K562 (cell line): ENCODE results near the gene TFF3. TPM values are rescaled to one million over a fixed set of nuclear protein-coding genes. Genes with fewer than 3 reads are reported as not detected.

ENCODE experiments used
- ATAC-seq: fragments of 200-7000 bp; cut with Tn5 transposase; 3 replicates; pipeline ENCODE4 v1.9.1; 2020; ENCODE audit warnings: moderate library complexity
- BruUV-seq: library from RNA; stranded (reverse); fragments of 400-500 nt; replicated peaks from 2 replicates; lab custom pipeline; 2021; lab: Mats Ljungman, UMichigan
- CTCF ChIA-PET: fragments of 300-600 bp; formaldehyde crosslinking; extraction: SDS; loops from one replicate; lab custom pipeline; 2021; ENCODE audit warnings: low intra/inter-chr PET ratio; lab: Yijun Ruan, JAX
- POLR2A ChIA-PET: fragments of 300-600, 350-650 bp; sonication (Branson Sonifier 250); formaldehyde crosslinking; extraction: SDS; loops from one replicate; lab custom pipeline; 2021; ENCODE audit warnings: antibody characterized with exemption, inconsistent platforms; lab: Yijun Ruan, JAX
- DNase-seq, 4 experiments: peaks; one replicate each; pipeline versions ENCODE4 v3.0.0 to v3.0.0-alpha.2; 2011 to 2018; ENCODE audit warnings: low spot score in 3 of 4, mixed read lengths in 3 of 4; ENCODE audit errors: extremely low read depth in 1 of 4
- FAIRE-seq: peaks from 2 replicates; lab custom pipeline; 2011; peaks lifted over from hg19 to GRCh38; lab: Jason Lieb, UNC
- H2AFZ ChIP-seq: 2 replicates; pipeline ENCODE4 v1.6.0; 2011; ENCODE audit warnings: low read depth, low read length, control low read depth, inconsistent platforms
- H3K27ac ChIP-seq: fragments of 200-600 bp; 3 replicates; pipeline ENCODE4 v1.8.0; 2011; ENCODE audit warnings: low read depth, mild to moderate bottlenecking, control low read depth, inconsistent platforms, low read length, moderate library complexity, mixed read lengths; ENCODE audit errors: extremely low read depth
- H3K27me3 ChIP-seq, 2 experiments: fragments of 300-600 bp in 1 of 2; 2 replicates in 1 of 2; 3 replicates in 1 of 2; pipeline versions ENCODE4 v1.6.0 to v1.8.0; 2011; ENCODE audit warnings: inconsistent platforms in 2 of 2, low read length in 2 of 2, mild to moderate bottlenecking in 1 of 2, mixed read lengths in 1 of 2, moderate library complexity in 1 of 2; ENCODE audit not compliant: control insufficient read depth in 2 of 2, insufficient read depth in 2 of 2
- H3K36me3 ChIP-seq: fragments of 300-600 bp; 3 replicates; pipeline ENCODE4 v1.8.0; 2011; ENCODE audit warnings: mild to moderate bottlenecking, low read length, inconsistent platforms; ENCODE audit not compliant: control insufficient read depth, insufficient read depth
- H3K4me1 ChIP-seq, 2 experiments: fragments of 200-600 bp in 1 of 2; replicated peaks in 1 of 2; 2 replicates in 1 of 2; 3 replicates in 1 of 2; pipeline versions ENCODE4 v1.5.1 to v1.8.0; 2011; ENCODE audit warnings: inconsistent platforms in 2 of 2, low read length in 2 of 2, mild to moderate bottlenecking in 1 of 2, mixed read lengths in 1 of 2, moderate library complexity in 1 of 2; ENCODE audit not compliant: control insufficient read depth in 2 of 2, insufficient read depth in 2 of 2
- H3K4me2 ChIP-seq: 2 replicates; pipeline ENCODE4 v1.6.1; 2011; ENCODE audit warnings: low read length, control low read depth, inconsistent platforms, mixed read lengths; ENCODE audit not compliant: insufficient read depth
- H3K4me3 ChIP-seq: fragments of 200-600 bp; sonication (generic), shearing (Covaris generic); 2 replicates; pipeline ENCODE4 v1.5.1; 2016; ENCODE audit warnings: control low read depth, inconsistent platforms
- H3K79me2 ChIP-seq: fragments of 200-600 bp; 3 replicates; pipeline ENCODE4 v1.8.0; 2011; ENCODE audit warnings: low read length, inconsistent platforms; ENCODE audit not compliant: control insufficient read depth, insufficient read depth
- H3K9ac ChIP-seq, 2 experiments: 2 replicates each; pipeline versions ENCODE4 v1.6.0 to v1.6.1; 2011; ENCODE audit warnings: low read depth in 2 of 2, low read length in 2 of 2, control low read depth in 1 of 2, inconsistent platforms in 1 of 2, mild to moderate bottlenecking in 1 of 2, mixed read lengths in 1 of 2; ENCODE audit not compliant: insufficient read depth in 1 of 2
- H3K9me1 ChIP-seq: one replicate; pipeline ENCODE4 v1.6.0; 2011; ENCODE audit warnings: inconsistent platforms, mild to moderate bottlenecking, low read length, moderate library complexity; ENCODE audit not compliant: control insufficient read depth, insufficient read depth
- H3K9me3 ChIP-seq: replicated peaks from 2 replicates; pipeline ENCODE4 v1.5.1; 2011; ENCODE audit warnings: low read depth, low read length, inconsistent platforms; ENCODE audit not compliant: control insufficient read depth, insufficient read depth
- H4K20me1 ChIP-seq: replicated peaks from 2 replicates; pipeline ENCODE4 v1.6.1; 2011; ENCODE audit warnings: low read length, inconsistent platforms, mixed read lengths; ENCODE audit not compliant: control insufficient read depth, insufficient read depth
- ATF6 ChIP-seq: sonication (generic); formaldehyde crosslinking; IDR thresholded peaks from 2 replicates; pipeline ENCODE4 v1.4.0; 2020; ENCODE audit warnings: mild to moderate bottlenecking, missing genetic modification reagents
- CBX2 ChIP-seq: fragments of 200-600 bp; sonication (generic); IDR thresholded peaks from one replicate; pipeline ENCODE4 v1.6.1; 2012; ENCODE audit warnings: mild to moderate bottlenecking, low read length, inconsistent platforms; ENCODE audit not compliant: insufficient read depth, poor library complexity, severe bottlenecking
- ERF ChIP-seq: fragments of 450-650 bp; formaldehyde crosslinking; IDR thresholded peaks from 2 replicates; pipeline ENCODE4 v1.4.0; 2020; ENCODE audit warnings: mild to moderate bottlenecking, mixed read lengths
- MAZ ChIP-seq, 2 experiments: fragments of 450-650 bp in 1 of 2; sonication (generic) in 1 of 2; formaldehyde crosslinking; IDR thresholded peaks in 1 of 2; conservative IDR thresholded peaks in 1 of 2; 2 replicates each; pipeline versions ENCODE4 v1.4.0 to v1.5.0; 2020; ENCODE audit warnings: mild to moderate bottlenecking in 1 of 2, missing genetic modification reagents in 1 of 2
- MNT ChIP-seq, 2 experiments: fragments of 450-650 bp; conservative IDR thresholded peaks; 2 replicates each; pipeline ENCODE4 v1.6.1; 2017; ENCODE audit warnings: mild to moderate bottlenecking in 2 of 2, moderate library complexity in 2 of 2
- RUNX1 ChIP-seq: sonication (generic); IDR thresholded peaks from 2 replicates; pipeline ENCODE4 v1.6.1; 2016; ENCODE audit warnings: antibody characterized with exemption, low read depth
- SP2 ChIP-seq: IDR thresholded peaks from 2 replicates; pipeline ENCODE4 v1.6.1; 2011; ENCODE audit warnings: mild to moderate bottlenecking, low read depth, low read length, moderate library complexity; ENCODE audit not compliant: poor library complexity, severe bottlenecking; ENCODE audit errors: extremely low read depth
- TSC22D4 ChIP-seq: fragments of 450-650 bp; IDR thresholded peaks from 2 replicates; pipeline ENCODE4 v1.6.1; 2016; ENCODE audit warnings: missing genetic modification characterization, missing biosample characterization, control low read depth
- ZNF445 ChIP-seq: fragments of 250-450 bp; sonication (Bioruptor Pico); IDR thresholded peaks from 2 replicates; pipeline ENCODE4 v1.4.0; 2020; ENCODE audit warnings: low read depth, mild to moderate bottlenecking, moderate library complexity
- ZNF780A ChIP-seq: fragments of 250-450 bp; sonication (Bioruptor Pico); IDR thresholded peaks from 2 replicates; pipeline ENCODE4 v1.5.0; 2021; ENCODE audit warnings: mild to moderate bottlenecking
- WGBS: fragments of 100-300 bp; shearing (Covaris generic); methylation state at CpG from one replicate; pipeline ENCODE4 v1.1.6; 2016; ENCODE audit warnings: low coverage, mixed read lengths; ENCODE audit not compliant: insufficient coverage; ENCODE audit errors: missing lambda C conversion rate; 5-methylcytosine and 5-hydroxymethylcytosine counted together
- in situ Hi-C: fragments of 300-500 bp; cut with MboI; formaldehyde crosslinking; loops from 4 replicates; pipeline ENCODE4 v1.15.0; 2018; ENCODE audit warnings: inconsistent platforms, mixed read lengths
- intact Hi-C: fragments of 100-400 bp; cut with micrococcal nuclease; formaldehyde crosslinking; loops from 2 replicates; pipeline ENCODE4 v1.14.2; 2022
- polyA plus RNA-seq, 8 experiments: library from polyadenylated mRNA; depleted of rRNA in 4 of 8; stranded (reverse) in 5 of 8; unstranded in 3 of 8; fragments of >200 nt; fragmentation: Nextera tagmentation in 2 of 8; fragmentation: Illumina TruSeq in 1 of 8; extraction: Ambion mirVana in 2 of 8; extraction: Trizol in 1 of 8; gene quantifications; 2 replicates each; pipeline versions ENCODE4 v1.2.1 to v1.2.3, GENCODE V29; 2011 to 2014; ENCODE audit warnings: inconsistent platforms in 1 of 8, missing spikeins in 1 of 8
- total RNA-seq, 7 experiments: library from RNA; depleted of rRNA in 6 of 7; stranded (reverse); fragments of >200 nt in 6 of 7; fragmentation: Illumina TruSeq in 2 of 7; extraction: Trizol in 2 of 7; gene quantifications; 2 replicates each; pipeline versions ENCODE4 v1.2.1 to v1.2.3, GENCODE V29; 2011 to 2021; ENCODE audit warnings: low replicate concordance in 1 of 7
- TF ChIP-seq, protein P1 (sequence below): sonication (generic); formaldehyde crosslinking; IDR thresholded peaks from 2 replicates; pipeline ENCODE4 v1.8.0; 2022; ENCODE audit warnings: mild to moderate bottlenecking, missing genetic modification reagents
- TF ChIP-seq, protein P2 (sequence below), 2 experiments: IDR thresholded peaks in 1 of 2; conservative IDR thresholded peaks in 1 of 2; 2 replicates each; pipeline ENCODE4 v1.6.1; 2016; ENCODE audit warnings: low read depth in 2 of 2, mild to moderate bottlenecking in 1 of 2, missing compliant biosample characterization in 1 of 2, missing genetic modification characterization in 1 of 2, moderate library complexity in 1 of 2

The TFF3 gene
- total and polyA plus RNA-seq, 9 of the 15 experiments (the other 6 are each of a cell fraction or from before 2014, with no cell fraction given) = 0.78 TPM; not detected in 8

- POLR2A ChIA-PET = interaction anchor here (0.5 to 1.3 kb wide), 5 partner anchors 12 to 89 kb away, joined by 3 to 4 read pairs (median 3); no protein-coding TSS in a partner anchor
- H3K79me2 ChIP-seq = no peaks in the 10 kb centered on the region
- intact Hi-C loops (loop anchor here (10.0 kb wide), 1 partner anchor 174 kb away; no protein-coding TSS in a partner anchor), in situ Hi-C loops (no loop called here)
- no peaks in the 10 kb centered on the region for H3K9me3 ChIP-seq
- peaks cover 0 to 2% of the 10 kb centered on the region in 2 experiments; a peak in 3 of 5 replicates for H3K4me1 ChIP-seq
- FAIRE-seq = no peak
- H4K20me1 ChIP-seq = 0 out of 2 replicates have a peak, but pooled peaks cover 4% of the 10 kb centered on the region
- peaks cover 33 to 79% of the 10 kb centered on the region in 2 experiments for H3K27me3 ChIP-seq
- no peak for DNase-seq
- no peaks in the 10 kb centered on the region for H3K36me3 ChIP-seq
- CTCF ChIA-PET = no interaction called here
- H3K27ac ChIP-seq = no peak overlapping the region
- no peak overlapping the region for H2AFZ ChIP-seq
- no peaks in the 10 kb centered on the region for H3K9me1 ChIP-seq
- no peak overlapping the region for H3K4me3 ChIP-seq
- no peak for TF ChIP-seq MAZ (CRISPR knock-in tag; conservative IDR thresholded peaks at IDR 0.05 in 1 of 2, IDR thresholded peaks at IDR 0.05 in 1 of 2)
- TF ChIP-seq ZNF780A (CRISPR knock-in tag) = no peak
- TF ChIP-seq MNT (conservative IDR thresholded peaks at IDR 0.05) = no peak
- TF ChIP-seq, protein P1, sequence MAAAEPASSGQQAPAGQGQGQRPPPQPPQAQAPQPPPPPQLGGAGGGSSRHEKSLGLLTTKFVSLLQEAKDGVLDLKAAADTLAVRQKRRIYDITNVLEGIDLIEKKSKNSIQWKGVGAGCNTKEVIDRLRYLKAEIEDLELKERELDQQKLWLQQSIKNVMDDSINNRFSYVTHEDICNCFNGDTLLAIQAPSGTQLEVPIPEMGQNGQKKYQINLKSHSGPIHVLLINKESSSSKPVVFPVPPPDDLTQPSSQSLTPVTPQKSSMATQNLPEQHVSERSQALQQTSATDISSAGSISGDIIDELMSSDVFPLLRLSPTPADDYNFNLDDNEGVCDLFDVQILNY (CRISPR knock-in tag) = no peak
- no peak for TF ChIP-seq TSC22D4 (tag)
- TF ChIP-seq RUNX1 = no peak
- TF ChIP-seq CBX2 = no peak
- TF ChIP-seq, protein P2, sequence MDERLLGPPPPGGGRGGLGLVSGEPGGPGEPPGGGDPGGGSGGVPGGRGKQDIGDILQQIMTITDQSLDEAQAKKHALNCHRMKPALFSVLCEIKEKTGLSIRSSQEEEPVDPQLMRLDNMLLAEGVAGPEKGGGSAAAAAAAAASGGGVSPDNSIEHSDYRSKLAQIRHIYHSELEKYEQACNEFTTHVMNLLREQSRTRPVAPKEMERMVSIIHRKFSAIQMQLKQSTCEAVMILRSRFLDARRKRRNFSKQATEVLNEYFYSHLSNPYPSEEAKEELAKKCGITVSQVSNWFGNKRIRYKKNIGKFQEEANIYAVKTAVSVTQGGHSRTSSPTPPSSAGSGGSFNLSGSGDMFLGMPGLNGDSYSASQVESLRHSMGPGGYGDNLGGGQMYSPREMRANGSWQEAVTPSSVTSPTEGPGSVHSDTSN (CRISPR knock-in tag; IDR thresholded peaks at IDR 0.05; ENCODE audit: low read depth) = no peak
- TF ChIP-seq, protein P2 (tag; conservative IDR thresholded peaks at IDR 0.05; ENCODE audit: low read depth) = no peak
- TF ChIP-seq ATF6 = no peak
- TF ChIP-seq SP2 = no peak
- TF ChIP-seq ERF (CRISPR knock-in tag) = no peak
- TF ChIP-seq ZNF445 = no peak
- TF ChIP-seq, all 486 proteins: peak for 0
- WGBS = 6% methylated on average over 7 of the region's 7 CpGs
- H3K9ac ChIP-seq = no peak overlapping the region
- no peak for ATAC-seq
- no peak overlapping the region for H3K4me2 ChIP-seq
- BruUV-seq = no TSS peak
These were observed 46.1 kb upstream of the TFF3 start for GRCh38 chr21:42361286-42361685.
